B cell (primary cell): ENCODE measurements around the gene ZBTB17.

Source experiments
- CTCF ChIP-seq: fragments of 200-600 bp; IDR thresholded peaks from one replicate; pipeline ENCODE4 v1.8.0; 2022; ENCODE audit warnings: antibody characterized with exemption, mild to moderate bottlenecking
- EZH2 ChIP-seq: IDR thresholded peaks from 2 replicates; pipeline ENCODE4 v1.6.1; 2012; ENCODE audit warnings: borderline replicate concordance, low read depth, mild to moderate bottlenecking, moderate library complexity, low read length; ENCODE audit not compliant: insufficient read depth, poor library complexity, severe bottlenecking

- TF ChIP-seq CTCF: no peak
- no peak for TF ChIP-seq EZH2
Measured at GRCh38 chr1:15997076-15997585, 21.2 kb upstream of the ZBTB17 start.
